ENCODE measurements around the gene PHACTR3. TPM values are rescaled to one million over a fixed set of nuclear protein-coding genes. Genes with fewer than 3 reads are reported as not detected.

PHACTR3 gene
- total and polyA plus RNA-seq, 2 donors (not counting 3 experiments of a cell fraction or from before 2014, with no cell fraction given), result not detected

GRCh38 chr20:59692139-59692538, 87.8 kb downstream of the PHACTR3 start:
- ChIA-PET CTCF (no interaction called here), POLR2A (no interaction called here)
- Histone ChIP-seq H3K79me2 (ENCODE audit: control insufficient read depth, insufficient read depth, low read length) (no peaks in the 10 kb centered on the region), H3K9ac (replicated peaks; ENCODE audit: extremely low read depth, insufficient read depth, low read length) (no peak overlapping the region), H2AFZ (ENCODE audit: low read depth, low read length) (no peak overlapping the region), H3K27me3 (ENCODE audit: control insufficient read depth in 2 of 2, insufficient read depth in 2 of 2, low read length in 2 of 2) (no peaks in the 10 kb centered on the region), H3K9me3 (replicated peaks; ENCODE audit: control insufficient read depth, insufficient read depth, low read length) (no peaks in the 10 kb centered on the region), H3K4me2 (ENCODE audit: insufficient read depth, low read length) (no peak overlapping the region), H3K4me3 (replicated peaks in 1 of 3; ENCODE audit: insufficient read depth in 1 of 3, low read depth in 1 of 3, low read length in 3 of 3) (no peak overlapping the region), H3K9me1 (replicated peaks; ENCODE audit: control insufficient read depth, extremely low read depth, insufficient read depth, low read length) (no peaks in the 10 kb centered on the region), H3K27ac (ENCODE audit: insufficient read depth, low read depth, low read length) (no peak overlapping the region), H3K4me1 (ENCODE audit: control insufficient read depth, extremely low read depth, insufficient read depth, low read length) (no peaks in the 10 kb centered on the region), H4K20me1 (replicated peaks; ENCODE audit: control insufficient read depth, extremely low read depth, insufficient read depth, low read length) (no peaks in the 10 kb centered on the region), H3K36me3 (ENCODE audit: control insufficient read depth in 2 of 2, extremely low read depth in 1 of 2, insufficient read depth in 2 of 2, low read length in 2 of 2) (no peaks in the 10 kb centered on the region)
- intact Hi-C loops (cut with micrococcal nuclease) (no loop called here), dilution Hi-C loops (cut with MboI; ENCODE audit: extremely low pct_ligation_motif_present, low sequenced_read_pairs) (no loop called here)
- no peak for DNase-seq (ENCODE audit: low read depth, low spot score)
- no peak for FAIRE-seq
- BruUV-seq (replicated peaks), result no TSS peak
- TF ChIP-seq GATA2 (IDR thresholded peaks at IDR 0.05; ENCODE audit: insufficient read depth, insufficient read length, low read depth, low read length) (no peak), POLR2A (IDR thresholded peaks at IDR 0.05; ENCODE audit: low read depth, low read length) (no peak), FOS (IDR thresholded peaks at IDR 0.05; ENCODE audit: borderline replicate concordance, insufficient read depth, low read length) (no peak), CTCF (IDR thresholded peaks at IDR 0.05; ENCODE audit: extremely low read depth in 1 of 2, insufficient read depth in 1 of 2, low read depth in 1 of 2, low read length in 2 of 2) (no peak)

GRCh38 chr20:59693587-59693986, 89.2 kb downstream of the PHACTR3 start:
- dilution Hi-C loops (cut with MboI; ENCODE audit: extremely low pct_ligation_motif_present, low sequenced_read_pairs), result no loop called here

More at GRCh38 chr20:59693587-59693986, 89.2 kb downstream of the PHACTR3 start:
- H3K9me3 ChIP-seq (replicated peaks; ENCODE audit: control insufficient read depth, insufficient read depth, low read length), result no peaks in the 10 kb centered on the region
- no peaks in the 10 kb centered on the region for H3K36me3 ChIP-seq (ENCODE audit: control insufficient read depth in 2 of 2, extremely low read depth in 1 of 2, insufficient read depth in 2 of 2, low read length in 2 of 2)
- CTCF ChIA-PET, result no interaction called here
- H3K27ac ChIP-seq (ENCODE audit: insufficient read depth, low read depth, low read length), result no peak overlapping the region
- no peak overlapping the region for H2AFZ ChIP-seq (ENCODE audit: low read depth, low read length)
- no peak overlapping the region for H3K9ac ChIP-seq (replicated peaks; ENCODE audit: extremely low read depth, insufficient read depth, low read length)
- H3K4me1 ChIP-seq (ENCODE audit: control insufficient read depth, extremely low read depth, insufficient read depth, low read length), result no peaks in the 10 kb centered on the region
- POLR2A ChIA-PET, result no interaction called here
- H3K79me2 ChIP-seq (ENCODE audit: control insufficient read depth, insufficient read depth, low read length), result no peaks in the 10 kb centered on the region
- H3K9me1 ChIP-seq (replicated peaks; ENCODE audit: control insufficient read depth, extremely low read depth, insufficient read depth, low read length), result no peaks in the 10 kb centered on the region
- FAIRE-seq (no peak), DNase-seq (ENCODE audit: low read depth, low spot score) (no peak)
- H3K4me3 ChIP-seq (replicated peaks in 1 of 3; ENCODE audit: insufficient read depth in 1 of 3, low read depth in 1 of 3, low read length in 3 of 3), result no peak overlapping the region
- TF ChIP-seq POLR2A (IDR thresholded peaks at IDR 0.05; ENCODE audit: low read depth, low read length) (no peak), POLR2AphosphoS5 (IDR thresholded peaks at IDR 0.05; ENCODE audit: insufficient read depth, low read depth, low read length) (no peak), EZH2 (IDR thresholded peaks at IDR 0.05; ENCODE audit: borderline replicate concordance, low read depth, low read length, severe bottlenecking) (no peak), JUN (IDR thresholded peaks at IDR 0.05; ENCODE audit: borderline replicate concordance, insufficient read depth, insufficient read length, low read depth) (no peak), GATA2 (IDR thresholded peaks at IDR 0.05; ENCODE audit: insufficient read depth, insufficient read length, low read depth, low read length) (no peak), MYC (IDR thresholded peaks at IDR 0.05; ENCODE audit: low read depth, low read length) (no peak), CTCF (IDR thresholded peaks at IDR 0.05; ENCODE audit: extremely low read depth in 1 of 2, insufficient read depth in 1 of 2, low read depth in 1 of 2, low read length in 2 of 2) (no peak), FOS (IDR thresholded peaks at IDR 0.05; ENCODE audit: borderline replicate concordance, insufficient read depth, low read length) (no peak)
- TF ChIP-seq, protein P1, sequence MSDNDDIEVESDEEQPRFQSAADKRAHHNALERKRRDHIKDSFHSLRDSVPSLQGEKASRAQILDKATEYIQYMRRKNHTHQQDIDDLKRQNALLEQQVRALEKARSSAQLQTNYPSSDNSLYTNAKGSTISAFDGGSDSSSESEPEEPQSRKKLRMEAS (IDR thresholded peaks at IDR 0.05; ENCODE audit: insufficient read depth, insufficient read length), result no peak
- H3K27me3 ChIP-seq (ENCODE audit: control insufficient read depth in 2 of 2, insufficient read depth in 2 of 2, low read length in 2 of 2), result no peaks in the 10 kb centered on the region
- H3K4me2 ChIP-seq (ENCODE audit: insufficient read depth, low read length), result no peak overlapping the region
- no TSS peak for BruUV-seq (replicated peaks)
- H4K20me1 ChIP-seq (replicated peaks; ENCODE audit: control insufficient read depth, extremely low read depth, insufficient read depth, low read length), result no peaks in the 10 kb centered on the region
- intact Hi-C loops (cut with micrococcal nuclease), result no loop called here
